HG02610 (cell line): ENCODE data around the gene MAN2A2.

Source experiments
- ATAC-seq: cut with Tn5 transposase; IDR thresholded peaks from one replicate; pipeline ENCODE4 v1.9.1; 2021; ENCODE audit warnings: mild to moderate bottlenecking, moderate library complexity; ENCODE audit not compliant: unreplicated experiment

The MAN2A2 gene

GRCh38 chr15:90938261-90938660 is 35.2 kb downstream of the MAN2A2 start:
- no peak for ATAC-seq

DNA sequence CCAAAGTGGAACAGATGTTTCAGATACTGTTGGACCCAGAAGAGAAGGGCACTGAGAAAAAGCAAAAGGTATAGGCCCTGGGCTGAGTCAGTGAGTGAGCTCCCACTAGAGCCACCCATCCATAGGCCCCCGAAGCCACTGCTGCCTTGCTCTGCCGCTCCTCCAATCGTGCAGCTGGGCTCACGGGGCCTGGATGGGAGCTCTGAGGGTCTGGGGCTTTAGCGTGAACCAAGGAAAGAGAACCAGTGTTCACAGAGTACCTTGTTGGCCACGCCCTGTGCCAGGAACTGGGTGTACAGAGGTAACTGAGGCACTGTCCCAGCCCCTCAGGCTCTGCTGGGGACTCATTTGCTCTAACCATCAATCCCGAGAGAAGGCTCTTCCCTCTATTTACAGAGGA is 36.7 kb downstream of the MAN2A2 start:
- no peak for ATAC-seq

DNA sequence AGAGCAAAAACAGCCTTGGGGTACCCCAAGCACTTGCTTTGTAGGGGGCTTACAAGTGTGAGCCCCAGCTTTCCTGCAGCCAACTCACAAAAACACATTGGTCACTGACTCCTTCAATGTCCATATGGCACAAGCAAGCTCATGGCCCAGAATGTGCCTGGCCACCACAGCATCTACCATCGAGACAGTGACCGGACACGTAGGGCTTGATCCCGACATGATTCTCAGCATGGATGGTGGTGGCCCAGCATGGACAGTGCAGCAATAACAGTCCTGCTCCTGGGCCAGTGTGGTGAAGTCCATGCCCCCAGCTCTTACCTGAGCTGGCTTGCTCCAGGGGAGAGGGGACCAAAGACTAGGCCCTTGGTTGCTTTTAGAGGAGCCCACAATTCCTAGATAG is 37.9 kb downstream of the MAN2A2 start:
- no peak for ATAC-seq

DNA sequence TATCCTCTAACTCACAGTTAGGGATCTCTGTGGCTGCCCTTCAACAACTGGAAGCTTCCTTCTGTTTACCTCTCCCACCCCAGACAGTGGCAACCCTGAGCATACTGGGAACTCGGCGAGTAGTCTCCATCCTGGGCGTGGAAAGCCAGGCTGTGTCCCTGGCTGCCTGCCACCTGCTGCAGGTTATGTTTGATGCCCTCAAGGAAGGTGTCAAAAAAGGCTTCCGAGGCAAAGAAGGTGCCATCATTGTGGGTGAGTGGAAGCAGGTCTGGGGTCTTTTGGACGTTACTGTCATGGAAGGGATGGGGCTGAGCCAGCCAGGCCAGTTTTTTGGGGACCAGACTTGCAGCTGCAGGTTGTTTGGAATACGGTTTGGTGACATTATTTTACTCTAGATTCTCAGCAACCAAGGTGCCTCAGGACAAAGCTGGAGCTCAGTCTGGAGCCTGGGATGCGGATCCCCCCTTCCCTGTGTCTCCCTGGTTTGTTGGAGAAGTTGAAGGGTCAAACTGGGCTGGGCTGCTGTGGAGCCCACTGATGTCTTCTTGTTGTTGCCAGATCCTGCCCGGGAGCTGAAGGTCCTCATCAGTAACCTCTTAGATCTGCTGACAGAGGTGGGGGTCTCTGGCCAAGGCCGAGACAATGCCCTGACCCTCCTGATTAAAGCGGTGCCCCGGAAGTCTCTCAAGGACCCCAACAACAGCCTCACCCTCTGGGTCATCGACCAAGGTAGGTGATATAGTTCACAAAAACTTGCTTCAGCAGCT is 39.4 kb downstream of the MAN2A2 start:
- no peak for ATAC-seq

DNA sequence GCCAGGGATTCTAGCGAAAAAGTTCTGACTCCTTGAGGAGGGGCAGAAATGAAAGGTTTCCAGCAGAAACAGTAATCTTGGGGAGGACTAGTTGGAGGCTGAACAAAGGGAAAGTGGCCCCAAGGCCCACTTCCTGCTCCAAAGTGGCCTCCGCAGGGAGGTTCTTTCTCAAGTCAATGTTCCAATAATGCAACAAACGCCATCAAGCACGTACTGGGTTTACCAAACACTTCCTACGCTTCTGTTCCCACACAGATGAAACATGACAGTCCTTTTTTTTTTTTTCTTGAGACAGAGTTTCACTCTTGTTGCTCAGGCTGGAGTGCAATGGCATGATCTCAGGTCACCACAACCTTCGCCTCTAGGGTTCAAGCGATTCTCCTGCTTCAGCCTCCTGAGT is 42.0 kb downstream of the MAN2A2 start:
- no peak for ATAC-seq

DNA sequence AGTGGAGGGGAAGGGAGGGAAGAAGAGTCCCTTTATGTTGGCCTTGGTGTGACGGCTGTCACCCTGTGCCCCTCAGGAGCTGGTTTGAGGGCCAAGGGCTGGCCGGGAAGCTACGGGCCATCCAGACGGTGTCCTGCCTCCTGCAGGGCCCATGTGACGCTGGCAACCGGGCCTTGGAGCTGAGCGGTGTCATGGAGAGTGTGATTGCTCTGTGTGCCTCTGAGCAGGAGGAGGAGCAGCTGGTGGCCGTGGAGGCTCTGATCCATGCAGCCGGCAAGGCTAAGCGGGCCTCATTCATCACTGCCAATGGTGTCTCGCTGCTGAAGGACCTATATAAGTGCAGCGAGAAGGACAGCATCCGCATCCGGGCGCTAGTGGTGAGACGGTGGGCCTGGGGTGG is 43.4 kb downstream of the MAN2A2 start:
- ATAC-seq: no peak

- no peak for ATAC-seq
Measured at GRCh38 chr15:90946941-90947576, 44.0 kb downstream of the MAN2A2 start.

GRCh38 chr15:90947577-90948357 is 44.7 kb downstream of the MAN2A2 start:
- no peak for ATAC-seq

- no peak for ATAC-seq
Measured at GRCh38 chr15:90948506-90948905, 45.4 kb downstream of the MAN2A2 start.

DNA sequence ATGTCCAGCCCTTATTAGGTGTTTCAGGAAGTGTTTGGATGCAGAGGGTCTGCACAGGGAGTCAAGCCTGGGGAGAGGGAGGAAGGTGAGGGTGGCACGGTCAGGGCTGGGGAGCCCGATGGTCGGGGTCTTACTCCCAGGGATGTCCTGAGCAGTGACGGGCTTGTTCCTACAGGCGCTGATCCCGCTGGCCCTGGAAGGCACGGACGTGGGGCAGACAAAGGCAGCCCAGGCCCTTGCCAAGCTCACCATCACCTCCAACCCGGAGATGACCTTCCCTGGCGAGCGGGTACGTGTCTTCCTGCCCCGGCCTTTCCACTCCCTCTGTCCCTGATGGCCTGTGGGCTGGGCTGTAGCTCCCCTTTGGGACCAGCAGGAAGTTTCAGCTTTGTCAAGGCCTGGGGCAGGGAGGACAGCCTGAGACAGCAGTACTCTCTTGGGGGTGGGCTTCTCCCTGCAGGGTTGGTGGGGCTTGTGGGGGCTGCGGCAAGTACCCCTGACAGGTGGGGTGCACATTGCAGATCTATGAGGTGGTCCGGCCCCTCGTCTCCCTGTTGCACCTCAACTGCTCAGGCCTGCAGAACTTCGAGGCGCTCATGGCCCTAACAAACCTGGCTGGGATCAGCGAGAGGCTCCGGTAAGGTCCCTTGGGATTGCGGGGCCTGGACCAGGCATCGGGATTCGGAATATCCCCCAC is 47.0 kb downstream of the MAN2A2 start:
- ATAC-seq: no peak

DNA sequence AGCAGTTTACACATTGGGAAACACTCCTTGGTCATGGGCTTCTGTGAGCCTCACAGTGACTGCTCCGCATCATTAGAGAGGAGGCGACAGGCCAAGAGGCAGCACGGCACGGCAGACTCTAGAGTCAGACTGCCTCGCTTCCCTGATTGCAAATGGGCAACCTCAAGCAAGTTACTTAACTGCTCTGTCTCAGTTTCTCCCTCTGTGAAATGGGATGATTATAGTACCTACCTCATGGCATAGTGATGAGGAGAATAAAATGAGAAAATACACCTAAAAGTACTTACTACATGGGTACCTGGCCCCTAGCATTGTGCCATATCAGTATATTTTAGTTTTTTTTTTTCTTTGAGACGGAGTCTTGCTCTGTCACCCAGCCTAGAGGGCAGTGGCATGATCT is 47.6 kb downstream of the MAN2A2 start:
- no peak for ATAC-seq

- no peak for ATAC-seq
Measured at GRCh38 chr15:90952901-90953677, 50.0 kb downstream of the MAN2A2 start.

- no peak for ATAC-seq
Measured at GRCh38 chr15:90953947-90954711, 51.0 kb downstream of the MAN2A2 start.

- ATAC-seq: peak; percentile 95
Measured at GRCh38 chr15:90954712-90955623, 51.9 kb downstream of the MAN2A2 start, which contains the start of gene RCCD1. TSS of gene RCCD1 (plus strand) at chr15:90954884. CDS start at chr15:90956735, 1,851 bp downstream.

DNA sequence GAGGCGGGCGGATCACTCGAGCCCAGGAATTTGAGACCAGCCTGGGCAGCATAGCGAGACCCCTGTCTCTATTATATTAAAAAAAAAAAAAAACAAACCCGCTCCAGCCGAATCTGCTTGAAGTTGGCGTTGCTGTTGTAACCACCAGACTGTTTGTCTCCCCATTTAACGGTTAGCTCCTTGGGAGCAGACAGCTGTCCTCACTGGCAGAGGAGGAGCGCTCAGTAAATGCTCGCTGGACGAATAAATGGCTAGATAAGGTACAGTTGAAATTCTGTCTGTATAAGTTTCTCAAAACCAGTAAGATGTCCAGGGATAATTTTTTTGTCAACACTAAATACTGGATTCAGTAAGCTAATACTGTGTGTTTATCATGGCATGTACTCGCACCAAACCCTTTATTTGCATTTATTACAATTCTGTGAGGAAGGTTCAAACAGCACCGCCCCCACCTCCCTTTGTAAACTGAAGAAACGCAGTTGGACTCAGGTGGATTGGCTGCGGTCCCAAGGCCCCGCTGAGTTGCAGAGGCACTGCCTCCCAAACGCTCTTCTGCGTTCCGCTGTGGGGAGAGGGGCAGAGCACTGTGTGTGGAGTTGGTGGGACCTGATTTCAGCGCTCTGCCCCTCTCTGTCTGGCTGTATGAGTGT is 52.6 kb downstream of the MAN2A2 start:
- ATAC-seq: no peak

GRCh38 chr15:90956274-90957030 is 53.4 kb downstream of the MAN2A2 start:
- ATAC-seq: no peak

DNA sequence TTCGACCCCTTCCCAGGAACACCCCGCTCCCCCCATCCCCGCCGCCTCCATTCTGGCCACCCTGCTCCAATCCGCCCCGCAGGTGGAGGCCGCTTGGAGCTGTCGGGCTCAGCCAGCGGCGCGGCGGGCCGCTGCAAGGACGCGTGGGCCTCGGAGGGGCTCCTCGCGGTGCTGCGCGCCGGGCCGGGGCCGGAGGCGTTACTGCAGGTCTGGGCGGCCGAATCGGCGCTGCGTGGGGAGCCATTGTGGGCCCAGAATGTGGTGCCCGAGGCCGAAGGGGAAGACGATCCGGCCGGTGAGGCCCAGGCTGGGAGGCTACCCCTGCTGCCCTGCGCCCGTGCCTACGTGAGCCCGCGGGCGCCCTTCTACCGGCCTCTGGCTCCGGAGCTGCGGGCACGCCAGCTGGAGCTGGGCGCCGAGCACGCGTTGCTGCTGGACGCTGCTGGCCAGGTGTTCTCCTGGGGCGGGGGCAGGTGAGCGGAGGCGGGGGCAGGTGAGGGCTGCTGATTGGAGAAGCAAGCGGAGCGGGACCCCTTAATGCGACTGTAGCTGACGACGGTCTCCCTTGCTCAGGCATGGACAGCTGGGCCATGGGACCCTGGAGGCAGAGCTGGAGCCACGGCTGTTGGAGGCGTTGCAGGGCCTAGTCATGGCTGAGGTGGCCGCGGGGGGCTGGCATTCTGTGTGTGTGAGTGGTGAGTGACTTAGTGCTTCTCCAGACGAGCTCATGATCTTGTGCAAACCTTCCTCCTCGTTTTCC is 54.1 kb downstream of the MAN2A2 start:
- ATAC-seq: no peak
